GM23338 (cell line): ENCODE measurements around the gene PACS1. TPM values are rescaled to one million over a fixed set of nuclear protein-coding genes. Genes with fewer than 3 reads are reported as not detected.

Source experiments
- ATAC-seq: fragments of 200-7000 bp; cut with Tn5 transposase; 3 replicates; pipeline ENCODE4 v1.9.1; 2020
- DNase-seq: peaks from one replicate; pipeline ENCODE4 v3.0.0-alpha.2; 2015; ENCODE audit warnings: low spot score
- H2AFZ ChIP-seq: fragments of 200-600 bp; sonication (generic); 2 replicates; pipeline ENCODE4 v1.8.0; 2016; ENCODE audit warnings: antibody characterized with exemption, mild to moderate bottlenecking, moderate library complexity
- H3F3A ChIP-seq: fragments of 200-600 bp; sonication (generic); replicated peaks from 2 replicates; pipeline ENCODE4 v1.8.0; 2017; ENCODE audit warnings: antibody characterized with exemption, mixed run types, low read depth
- H3K27ac ChIP-seq: fragments of 200-600 bp; sonication (generic); 2 replicates; pipeline ENCODE4 v1.6.1; 2016; ENCODE audit warnings: low read depth
- H3K27me3 ChIP-seq: fragments of 200-600 bp; sonication (generic); 2 replicates; pipeline ENCODE4 v1.8.0; 2016; ENCODE audit warnings: mild to moderate bottlenecking, mixed run types, moderate library complexity; ENCODE audit not compliant: insufficient read depth
- H3K36me3 ChIP-seq: fragments of 200-600 bp; sonication (generic); 2 replicates; pipeline ENCODE4 v1.8.0; 2016; ENCODE audit warnings: mild to moderate bottlenecking; ENCODE audit not compliant: insufficient read depth
- H3K4me1 ChIP-seq: fragments of 200-600 bp; sonication (generic); 2 replicates; pipeline ENCODE4 v1.8.0; 2016; ENCODE audit warnings: mild to moderate bottlenecking, moderate library complexity; ENCODE audit not compliant: insufficient read depth
- H3K4me2 ChIP-seq: fragments of 200-600 bp; sonication (generic); 2 replicates; pipeline ENCODE4 v1.7.1; 2017; ENCODE audit warnings: mixed run types
- H3K4me3 ChIP-seq: fragments of 200-600 bp; sonication (generic); 2 replicates; pipeline ENCODE4 v1.6.1; 2016; ENCODE audit warnings: mixed run types
- H3K79me2 ChIP-seq: fragments of 200-600 bp; sonication (generic); replicated peaks from 2 replicates; pipeline ENCODE4 v1.8.0; 2017; ENCODE audit warnings: mild to moderate bottlenecking; ENCODE audit not compliant: insufficient read depth
- H3K9me2 ChIP-seq: fragments of 200-600 bp; sonication (generic); 2 replicates; pipeline ENCODE4 v1.8.0; 2017; ENCODE audit not compliant: insufficient read depth
- H4K20me1 ChIP-seq: fragments of 200-600 bp; sonication (generic); replicated peaks from 2 replicates; pipeline ENCODE4 v1.8.0; 2017; ENCODE audit warnings: mild to moderate bottlenecking; ENCODE audit not compliant: insufficient read depth
- H3K27ac Mint-ChIP-seq: 2 replicates; pipeline ENCODE4 v1.8.0; 2020; ENCODE audit warnings: inconsistent platforms, mild to moderate bottlenecking, moderate library complexity, mixed read lengths
- H3K27me3 Mint-ChIP-seq: 3 replicates; pipeline ENCODE4 v1.8.0; 2022; ENCODE audit warnings: low read depth, mild to moderate bottlenecking, moderate library complexity, mixed read lengths, inconsistent platforms; ENCODE audit not compliant: insufficient read depth, poor library complexity
- H3K36me3 Mint-ChIP-seq: 3 replicates; pipeline ENCODE4 v1.8.0; 2021; ENCODE audit warnings: low read depth, mild to moderate bottlenecking, inconsistent platforms, moderate library complexity, mixed read lengths
- H3K4me1 Mint-ChIP-seq: 3 replicates; pipeline ENCODE4 v1.8.0; 2020; ENCODE audit warnings: mild to moderate bottlenecking, inconsistent platforms, mixed read lengths
- H3K4me3 Mint-ChIP-seq: 3 replicates; pipeline ENCODE4 v1.8.0; 2021; ENCODE audit warnings: moderate library complexity, mild to moderate bottlenecking, inconsistent platforms, mixed read lengths
- H3K9me3 Mint-ChIP-seq: 3 replicates; pipeline ENCODE4 v1.8.0; 2020; ENCODE audit warnings: moderate library complexity, mild to moderate bottlenecking, inconsistent platforms, mixed read lengths
- CREB1 ChIP-seq: fragments of 250-450 bp; sonication (Bioruptor Pico); IDR thresholded peaks from 2 replicates; pipeline ENCODE4 v1.5.0; 2020; ENCODE audit warnings: low read depth, mild to moderate bottlenecking, moderate library complexity
- CTCF ChIP-seq, 2 experiments: fragments of 200-600 bp in 1 of 2; sonication (generic) in 1 of 2; conservative IDR thresholded peaks; 2 replicates each; pipeline versions ENCODE4 v1.5.1 to v1.6.1; 2016 to 2017; ENCODE audit warnings: antibody characterized with exemption in 2 of 2, low read depth in 2 of 2, mild to moderate bottlenecking in 2 of 2, moderate library complexity in 1 of 2
- ETS1 ChIP-seq: IDR thresholded peaks from 2 replicates; pipeline ENCODE4 v1.6.1; 2016; ENCODE audit warnings: antibody characterized with exemption
- EZH2 ChIP-seq: fragments of 200-600 bp; sonication (generic); IDR thresholded peaks from one replicate; pipeline ENCODE4 v1.8.0; 2017; ENCODE audit warnings: antibody characterized with exemption, mild to moderate bottlenecking, low read depth; ENCODE audit not compliant: unreplicated experiment
- EZH2phosphoT487 ChIP-seq: fragments of 200-600 bp; sonication (generic); IDR thresholded peaks from one replicate; pipeline ENCODE4 v1.8.1; 2018; ENCODE audit warnings: antibody characterized with exemption; ENCODE audit not compliant: unreplicated experiment
- JUNB ChIP-seq: IDR thresholded peaks from one replicate; pipeline ENCODE4 v1.6.1; 2016; ENCODE audit warnings: antibody characterized with exemption; ENCODE audit not compliant: unreplicated experiment
- NANOG ChIP-seq: IDR thresholded peaks from 2 replicates; pipeline ENCODE4 v1.6.1; 2016; ENCODE audit warnings: antibody characterized with exemption, borderline replicate concordance
- POLR2AphosphoS5 ChIP-seq: IDR thresholded peaks from 2 replicates; pipeline ENCODE4 v1.6.1; 2016; ENCODE audit warnings: antibody characterized with exemption, low read depth
- STAT1 ChIP-seq: IDR thresholded peaks from one replicate; pipeline ENCODE4 v1.6.1; 2016; ENCODE audit warnings: antibody characterized with exemption; ENCODE audit not compliant: unreplicated experiment
- ZNF114 ChIP-seq: fragments of 250-450 bp; sonication (Bioruptor Pico); IDR thresholded peaks from 2 replicates; pipeline ENCODE4 v1.5.0; 2020; ENCODE audit warnings: mild to moderate bottlenecking, moderate library complexity
- ZNF331 ChIP-seq: fragments of 250-450 bp; sonication (Bioruptor Pico); IDR thresholded peaks from 2 replicates; pipeline ENCODE4 v1.5.0; 2020; ENCODE audit warnings: low read depth, mild to moderate bottlenecking, moderate library complexity
- polyA plus RNA-seq: library from polyadenylated mRNA; unstranded; fragments of >200 nt; fragmentation: Nextera tagmentation; extraction: Ambion mirVana; gene quantifications from 2 replicates; pipeline ENCODE4 v1.2.1, GENCODE V29; 2016
- total RNA-seq: library from RNA; depleted of rRNA; stranded (reverse); fragments of >200 nt; shearing (Covaris generic); gene quantifications from 2 replicates; pipeline ENCODE4 v1.2.3, GENCODE V29; 2014
- TF ChIP-seq, protein P1 (sequence below): fragments of 250-450 bp; sonication (Bioruptor Pico); IDR thresholded peaks from 2 replicates; pipeline ENCODE4 v1.5.0; 2020; ENCODE audit warnings: mild to moderate bottlenecking, moderate library complexity

PACS1 gene
- total and polyA plus RNA-seq, 2 experiments from 2014 or later, result 8.0 to 37.5 TPM

GRCh38 chr11:66261578-66261977 is 191.5 kb downstream of the PACS1 start:
- H3K36me3 Mint-ChIP-seq, result peaks cover 39% of the 10 kb centered on the region
- no peak for DNase-seq

GRCh38 chr11:66262191-66262590 is 192.1 kb downstream of the PACS1 start:
- Histone ChIP-seq H3K36me3 (0 out of 2 replicates have a peak, but pooled peaks cover 9% of the 10 kb centered on the region), H3K9me2 (no peaks in the 10 kb centered on the region), H3K27me3 (no peaks in the 10 kb centered on the region), H3K4me1 (peaks cover 9% of the 10 kb centered on the region), H3F3A (peaks cover 15% of the 10 kb centered on the region), H4K20me1 (peaks cover 8% of the 10 kb centered on the region; the same call in 1 of the 2 replicates), H3K79me2 (peaks cover 11% of the 10 kb centered on the region; the same call in 1 of the 2 replicates), H2AFZ (no peak overlapping the region), H3K27ac (no peak overlapping the region), H3K4me2 (no peak overlapping the region), H3K4me3 (no peak overlapping the region)
- peaks cover 14% of the 10 kb centered on the region for H3K4me1 Mint-ChIP-seq
- H3K27me3 Mint-ChIP-seq, result peaks cover 12% of the 10 kb centered on the region
- DNase-seq (no peak), ATAC-seq (no peak)
- H3K4me3 Mint-ChIP-seq, result no peak overlapping the region
- H3K36me3 Mint-ChIP-seq, result peaks cover 43% of the 10 kb centered on the region
- no peaks in the 10 kb centered on the region for H3K9me3 Mint-ChIP-seq
- H3K27ac Mint-ChIP-seq, result no peak overlapping the region
- TF ChIP-seq NANOG, result no peak
- TF ChIP-seq STAT1, result no peak
- TF ChIP-seq POLR2AphosphoS5, result no peak
- TF ChIP-seq ZNF114 (CRISPR knock-in tag), result no peak
- no peak for TF ChIP-seq CTCF (conservative IDR thresholded peaks at IDR 0.05; ENCODE audit: low read depth in 2 of 2)
- no peak for TF ChIP-seq JUNB
- TF ChIP-seq EZH2, result no peak
- no peak for TF ChIP-seq ZNF331 (CRISPR knock-in tag)
- no peak for TF ChIP-seq CREB1
- no peak for TF ChIP-seq EZH2phosphoT487
- TF ChIP-seq ETS1, result no peak
- TF ChIP-seq, protein P1, sequence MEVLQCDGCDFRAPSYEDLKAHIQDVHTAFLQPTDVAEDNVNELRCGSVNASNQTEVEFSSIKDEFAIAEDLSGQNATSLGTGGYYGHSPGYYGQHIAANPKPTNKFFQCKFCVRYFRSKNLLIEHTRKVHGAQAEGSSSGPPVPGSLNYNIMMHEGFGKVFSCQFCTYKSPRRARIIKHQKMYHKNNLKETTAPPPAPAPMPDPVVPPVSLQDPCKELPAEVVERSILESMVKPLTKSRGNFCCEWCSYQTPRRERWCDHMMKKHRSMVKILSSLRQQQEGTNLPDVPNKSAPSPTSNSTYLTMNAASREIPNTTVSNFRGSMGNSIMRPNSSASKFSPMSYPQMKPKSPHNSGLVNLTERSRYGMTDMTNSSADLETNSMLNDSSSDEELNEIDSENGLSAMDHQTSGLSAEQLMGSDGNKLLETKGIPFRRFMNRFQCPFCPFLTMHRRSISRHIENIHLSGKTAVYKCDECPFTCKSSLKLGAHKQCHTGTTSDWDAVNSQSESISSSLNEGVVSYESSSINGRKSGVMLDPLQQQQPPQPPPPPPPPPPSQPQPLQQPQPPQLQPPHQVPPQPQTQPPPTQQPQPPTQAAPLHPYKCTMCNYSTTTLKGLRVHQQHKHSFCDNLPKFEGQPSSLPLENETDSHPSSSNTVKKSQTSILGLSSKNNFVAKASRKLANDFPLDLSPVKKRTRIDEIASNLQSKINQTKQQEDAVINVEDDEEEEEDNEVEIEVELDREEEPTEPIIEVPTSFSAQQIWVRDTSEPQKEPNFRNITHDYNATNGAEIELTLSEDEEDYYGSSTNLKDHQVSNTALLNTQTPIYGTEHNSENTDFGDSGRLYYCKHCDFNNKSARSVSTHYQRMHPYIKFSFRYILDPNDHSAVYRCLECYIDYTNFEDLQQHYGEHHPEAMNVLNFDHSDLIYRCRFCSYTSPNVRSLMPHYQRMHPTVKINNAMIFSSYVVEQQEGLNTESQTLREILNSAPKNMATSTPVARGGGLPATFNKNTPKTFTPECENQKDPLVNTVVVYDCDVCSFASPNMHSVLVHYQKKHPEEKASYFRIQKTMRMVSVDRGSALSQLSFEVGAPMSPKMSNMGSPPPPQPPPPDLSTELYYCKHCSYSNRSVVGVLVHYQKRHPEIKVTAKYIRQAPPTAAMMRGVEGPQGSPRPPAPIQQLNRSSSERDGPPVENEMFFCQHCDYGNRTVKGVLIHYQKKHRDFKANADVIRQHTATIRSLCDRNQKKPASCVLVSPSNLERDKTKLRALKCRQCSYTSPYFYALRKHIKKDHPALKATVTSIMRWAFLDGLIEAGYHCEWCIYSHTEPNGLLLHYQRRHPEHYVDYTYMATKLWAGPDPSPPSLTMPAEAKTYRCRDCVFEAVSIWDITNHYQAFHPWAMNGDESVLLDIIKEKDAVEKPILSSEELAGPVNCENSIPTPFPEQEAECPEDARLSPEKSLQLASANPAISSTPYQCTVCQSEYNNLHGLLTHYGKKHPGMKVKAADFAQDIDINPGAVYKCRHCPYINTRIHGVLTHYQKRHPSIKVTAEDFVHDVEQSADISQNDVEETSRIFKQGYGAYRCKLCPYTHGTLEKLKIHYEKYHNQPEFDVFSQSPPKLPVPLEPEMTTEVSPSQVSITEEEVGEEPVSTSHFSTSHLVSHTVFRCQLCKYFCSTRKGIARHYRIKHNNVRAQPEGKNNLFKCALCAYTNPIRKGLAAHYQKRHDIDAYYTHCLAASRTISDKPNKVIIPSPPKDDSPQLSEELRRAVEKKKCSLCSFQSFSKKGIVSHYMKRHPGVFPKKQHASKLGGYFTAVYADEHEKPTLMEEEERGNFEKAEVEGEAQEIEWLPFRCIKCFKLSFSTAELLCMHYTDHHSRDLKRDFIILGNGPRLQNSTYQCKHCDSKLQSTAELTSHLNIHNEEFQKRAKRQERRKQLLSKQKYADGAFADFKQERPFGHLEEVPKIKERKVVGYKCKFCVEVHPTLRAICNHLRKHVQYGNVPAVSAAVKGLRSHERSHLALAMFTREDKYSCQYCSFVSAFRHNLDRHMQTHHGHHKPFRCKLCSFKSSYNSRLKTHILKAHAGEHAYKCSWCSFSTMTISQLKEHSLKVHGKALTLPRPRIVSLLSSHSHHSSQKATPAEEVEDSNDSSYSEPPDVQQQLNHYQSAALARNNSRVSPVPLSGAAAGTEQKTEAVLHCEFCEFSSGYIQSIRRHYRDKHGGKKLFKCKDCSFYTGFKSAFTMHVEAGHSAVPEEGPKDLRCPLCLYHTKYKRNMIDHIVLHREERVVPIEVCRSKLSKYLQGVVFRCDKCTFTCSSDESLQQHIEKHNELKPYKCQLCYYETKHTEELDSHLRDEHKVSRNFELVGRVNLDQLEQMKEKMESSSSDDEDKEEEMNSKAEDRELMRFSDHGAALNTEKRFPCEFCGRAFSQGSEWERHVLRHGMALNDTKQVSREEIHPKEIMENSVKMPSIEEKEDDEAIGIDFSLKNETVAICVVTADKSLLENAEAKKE (CRISPR knock-in tag), result no peak

More at GRCh38 chr11:66261578-66261977, 191.5 kb downstream of the PACS1 start:
- H3K4me3 ChIP-seq, result no peak overlapping the region
- 0 out of 2 replicates have a peak, but pooled peaks cover 9% of the 10 kb centered on the region for H3K36me3 ChIP-seq
- no peaks in the 10 kb centered on the region for H3K9me3 Mint-ChIP-seq
- H3K4me3 Mint-ChIP-seq, result no peak overlapping the region
- H3K4me1 Mint-ChIP-seq, result peaks cover 13% of the 10 kb centered on the region
- no peak for TF ChIP-seq EZH2phosphoT487
- TF ChIP-seq ZNF114 (CRISPR knock-in tag), result no peak
- TF ChIP-seq ZNF331 (CRISPR knock-in tag), result no peak
- no peak for ATAC-seq
- peaks cover 16% of the 10 kb centered on the region for H3K27me3 Mint-ChIP-seq
- H4K20me1 ChIP-seq, result peaks cover 8% of the 10 kb centered on the region; the same call in 1 of the 2 replicates
- no peak overlapping the region for H2AFZ ChIP-seq
- H3K79me2 ChIP-seq, result peaks cover 11% of the 10 kb centered on the region; the same call in 1 of the 2 replicates
- H3K9me2 ChIP-seq, result no peaks in the 10 kb centered on the region
- H3K4me1 ChIP-seq, result peaks cover 12% of the 10 kb centered on the region
- no peaks in the 10 kb centered on the region for H3K27me3 ChIP-seq
- H3K27ac Mint-ChIP-seq, result no peak overlapping the region
- H3K27ac ChIP-seq, result no peak overlapping the region
- no peak overlapping the region for H3K4me2 ChIP-seq
- H3F3A ChIP-seq, result peaks cover 18% of the 10 kb centered on the region
